Stomach smooth muscle (tissue), 2 donors: ENCODE measurements around the gene PRKAR1A.
A peak's percentile ranks its signal among the peaks of the same experiment; 100 is the strongest.
"Not testable (repeated sequence)": the region's sequence is repeated elsewhere in the genome, so short reads cannot be mapped to it uniquely, and the experiment has no call there.

Experiments
- H3K27ac ChIP-seq: one replicate; pipeline ENCODE4 v1.7.0; 2013; ENCODE audit warnings: mild to moderate bottlenecking, low read length, inconsistent platforms
- H3K27me3 ChIP-seq, 2 donors: one replicate each; pipeline ENCODE4 v1.7.0; 2013; ENCODE audit warnings: low read length in 2 of 2; ENCODE audit not compliant: insufficient read depth in 2 of 2, control insufficient read depth in 1 of 2
- H3K36me3 ChIP-seq, 2 donors: one replicate each; pipeline ENCODE4 v1.7.0; 2013; ENCODE audit warnings: low read length in 2 of 2; ENCODE audit not compliant: control insufficient read depth in 2 of 2, insufficient read depth in 2 of 2
- H3K4me1 ChIP-seq: one replicate; pipeline ENCODE4 v1.7.0; 2013; ENCODE audit warnings: low read length; ENCODE audit not compliant: control insufficient read depth, insufficient read depth
- H3K4me3 ChIP-seq, 2 donors: one replicate each; pipeline ENCODE4 v1.7.0; 2013; ENCODE audit warnings: low read length in 2 of 2
- H3K9ac ChIP-seq, 2 donors: one replicate each; pipeline ENCODE4 v1.7.0; 2013; ENCODE audit warnings: low read length in 2 of 2, mild to moderate bottlenecking in 1 of 2
- H3K9me3 ChIP-seq, 2 donors: one replicate each; pipeline ENCODE4 v1.7.0; 2013; ENCODE audit warnings: low read length in 2 of 2; ENCODE audit not compliant: control insufficient read depth in 2 of 2
- donor health status: healthy.
- donor health status: Pancreatic carcinoma.

The PRKAR1A gene

GRCh38 chr17:68511671-68512246 is 471 bp upstream of the PRKAR1A start:
- Histone ChIP-seq H3K9ac (peak overlapping the region; percentile 96 to 97), H3K36me3 (no peaks in the 10 kb centered on the region), H3K9me3 (no peaks in the 10 kb centered on the region), H3K4me3 (peak overlapping the region; percentile 98), H3K27me3 (no peaks in the 10 kb centered on the region), H3K27ac (peak overlapping the region; percentile 99), H3K4me1 (peaks cover 4% of the 10 kb centered on the region)

GRCh38 chr17:68512960-68513474 is 787 bp downstream of the PRKAR1A start:
- Histone ChIP-seq H3K4me1 (peaks cover 4% of the 10 kb centered on the region), H3K36me3 (peaks cover 5 to 10% of the 10 kb centered on the region in 2 donors), H3K27ac (peak overlapping the region; percentile 99), H3K9me3 (no peaks in the 10 kb centered on the region), H3K9ac (peak overlapping the region; percentile 96 to 97), H3K4me3 (peak overlapping the region; percentile 98), H3K27me3 (no peaks in the 10 kb centered on the region)

GRCh38 chr17:68513932-68514331 is 1.7 kb downstream of the PRKAR1A start:
- H3K36me3 ChIP-seq = peaks cover 8 to 10% of the 10 kb centered on the region in 2 donors
- H3K4me3 ChIP-seq = peak overlapping the region; percentile 98
- H3K27me3 ChIP-seq = no peaks in the 10 kb centered on the region
- no peak overlapping the region for H3K27ac ChIP-seq
- no peaks in the 10 kb centered on the region for H3K9me3 ChIP-seq
- H3K9ac ChIP-seq = peak overlapping the region; percentile 96 to 97
- peaks cover 4% of the 10 kb centered on the region for H3K4me1 ChIP-seq

GRCh38 chr17:68514831-68515635 is 2.8 kb downstream of the PRKAR1A start:
- peaks cover 4% of the 10 kb centered on the region for H3K4me1 ChIP-seq
- H3K27me3 ChIP-seq = no peaks in the 10 kb centered on the region
- no peak overlapping the region for H3K27ac ChIP-seq
- H3K9ac ChIP-seq = peak overlapping the region in 1 of 2 donors; percentile 35
- peak overlapping the region; percentile 1 to 98 for H3K4me3 ChIP-seq
- no peaks in the 10 kb centered on the region for H3K9me3 ChIP-seq
- peaks cover 13% of the 10 kb centered on the region in 2 donors for H3K36me3 ChIP-seq

- Histone ChIP-seq H3K4me1 (no peaks in the 10 kb centered on the region), H3K9ac (no peak overlapping the region), H3K36me3 (peaks cover 13 to 14% of the 10 kb centered on the region in 2 donors), H3K27ac (no peak overlapping the region), H3K27me3 (no peaks in the 10 kb centered on the region), H3K4me3 (no peak overlapping the region), H3K9me3 (no peaks in the 10 kb centered on the region)
These were observed 4.5 kb downstream of the PRKAR1A start for GRCh38 chr17:68516732-68517131.

GRCh38 chr17:68517605-68518004 is 5.4 kb downstream of the PRKAR1A start:
- H3K9me3 ChIP-seq, H3K4me1 ChIP-seq, H3K4me3 ChIP-seq, H3K27me3 ChIP-seq, H3K27ac ChIP-seq, H3K9ac ChIP-seq: not testable (repeated sequence)
- peaks cover 13 to 20% of the 10 kb centered on the region in 2 donors for H3K36me3 ChIP-seq

GRCh38 chr17:68518063-68518815 is 6.0 kb downstream of the PRKAR1A start:
- Histone ChIP-seq H3K27ac (no peak overlapping the region), H3K4me3 (no peak overlapping the region), H3K9me3 (no peaks in the 10 kb centered on the region), H3K9ac (no peak overlapping the region), H3K4me1 (no peaks in the 10 kb centered on the region), H3K36me3 (peaks cover 18 to 27% of the 10 kb centered on the region in 2 donors), H3K27me3 (no peaks in the 10 kb centered on the region)

GRCh38 chr17:68519051-68519450 is 6.8 kb downstream of the PRKAR1A start:
- not testable (repeated sequence) for H3K27ac ChIP-seq, H3K9ac ChIP-seq, H3K27me3 ChIP-seq, H3K4me1 ChIP-seq, H3K4me3 ChIP-seq, H3K9me3 ChIP-seq
- H3K36me3 ChIP-seq = peaks cover 25 to 32% of the 10 kb centered on the region in 2 donors

GRCh38 chr17:68519911-68520310 is 7.7 kb downstream of the PRKAR1A start:
- Histone ChIP-seq H3K9ac (no peak overlapping the region), H3K27me3 (no peaks in the 10 kb centered on the region), H3K9me3 (no peaks in the 10 kb centered on the region), H3K4me3 (no peak overlapping the region), H3K4me1 (no peaks in the 10 kb centered on the region), H3K36me3 (peaks cover 31 to 35% of the 10 kb centered on the region in 2 donors), H3K27ac (no peak overlapping the region)

GRCh38 chr17:68522266-68522665 is 10.0 kb downstream of the PRKAR1A start:
- H3K4me3 ChIP-seq = no peak overlapping the region
- H3K9me3 ChIP-seq = no peaks in the 10 kb centered on the region
- H3K4me1 ChIP-seq = no peaks in the 10 kb centered on the region
- H3K36me3 ChIP-seq = peaks cover 49 to 52% of the 10 kb centered on the region in 2 donors
- H3K27me3 ChIP-seq = no peaks in the 10 kb centered on the region
- H3K9ac ChIP-seq = peak overlapping the region in 1 of 2 donors; percentile 4
- no peak overlapping the region for H3K27ac ChIP-seq
